Left renal pelvis (tissue), 4 donors: ENCODE data around the gene KIFBP. TPM values are rescaled to one million over a fixed set of nuclear protein-coding genes. Genes with fewer than 3 reads are reported as not detected.
"Not testable (repeated sequence)": the region's sequence is repeated elsewhere in the genome, so short reads cannot be mapped to it uniquely, and the experiment has no call there.

Source experiments
- DNase-seq, 4 donors: peaks; one replicate each; pipeline ENCODE4 v3.0.0-alpha.2; 2013; ENCODE audit warnings: low read depth in 4 of 4, low spot score in 3 of 4
- polyA plus RNA-seq, 4 donors: library from polyadenylated mRNA; unstranded; fragments of 120-200 nt; gene quantifications; one replicate each; pipeline ENCODE4 v1.2.1, GENCODE V29; 2013; ENCODE audit not compliant: insufficient read length in 4 of 4

The KIFBP gene
- polyA plus RNA-seq, 4 donors, result 29.9 to 39.0 (median 36.1) TPM

DNA sequence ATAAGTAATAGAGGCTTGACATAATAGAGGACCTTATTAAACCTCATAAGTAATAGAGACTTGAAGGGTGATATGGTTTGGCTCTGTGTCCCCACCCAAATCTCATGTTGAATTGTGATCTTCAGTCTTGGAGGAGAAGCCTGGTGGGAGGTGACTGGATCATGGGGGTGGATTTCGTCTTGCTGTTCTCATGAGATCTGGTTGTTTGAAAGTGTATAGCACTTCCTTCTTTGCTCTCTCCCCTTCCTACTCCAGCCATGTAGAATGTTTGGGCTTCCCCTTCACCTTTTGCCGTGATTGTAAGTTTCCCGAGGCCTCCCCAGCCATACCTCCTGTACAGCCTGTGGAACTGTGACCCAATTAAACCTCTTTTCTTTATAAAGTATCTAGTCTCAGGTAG is 8.6 kb downstream of the KIFBP start:
- no peak for DNase-seq

DNA sequence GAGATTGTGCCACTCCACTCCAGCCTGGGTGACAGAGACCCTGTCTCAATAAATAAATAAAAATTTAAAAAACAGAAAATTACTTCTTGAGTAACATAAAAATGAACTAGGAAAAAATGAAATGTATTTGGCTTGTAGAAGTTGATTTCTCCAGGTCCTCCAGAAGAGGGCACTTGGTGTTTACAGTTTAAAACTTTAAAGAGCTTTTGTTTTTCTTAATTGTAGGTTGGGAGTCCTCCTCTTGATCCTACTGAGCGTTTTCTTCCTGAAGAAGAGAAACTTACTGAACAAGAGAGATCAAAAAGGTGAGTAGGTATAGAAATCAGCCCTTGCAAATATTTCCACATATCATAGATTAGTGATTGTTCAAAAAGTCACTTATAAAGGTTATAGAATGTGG is 16.2 kb downstream of the KIFBP start:
- no peak for DNase-seq

DNA sequence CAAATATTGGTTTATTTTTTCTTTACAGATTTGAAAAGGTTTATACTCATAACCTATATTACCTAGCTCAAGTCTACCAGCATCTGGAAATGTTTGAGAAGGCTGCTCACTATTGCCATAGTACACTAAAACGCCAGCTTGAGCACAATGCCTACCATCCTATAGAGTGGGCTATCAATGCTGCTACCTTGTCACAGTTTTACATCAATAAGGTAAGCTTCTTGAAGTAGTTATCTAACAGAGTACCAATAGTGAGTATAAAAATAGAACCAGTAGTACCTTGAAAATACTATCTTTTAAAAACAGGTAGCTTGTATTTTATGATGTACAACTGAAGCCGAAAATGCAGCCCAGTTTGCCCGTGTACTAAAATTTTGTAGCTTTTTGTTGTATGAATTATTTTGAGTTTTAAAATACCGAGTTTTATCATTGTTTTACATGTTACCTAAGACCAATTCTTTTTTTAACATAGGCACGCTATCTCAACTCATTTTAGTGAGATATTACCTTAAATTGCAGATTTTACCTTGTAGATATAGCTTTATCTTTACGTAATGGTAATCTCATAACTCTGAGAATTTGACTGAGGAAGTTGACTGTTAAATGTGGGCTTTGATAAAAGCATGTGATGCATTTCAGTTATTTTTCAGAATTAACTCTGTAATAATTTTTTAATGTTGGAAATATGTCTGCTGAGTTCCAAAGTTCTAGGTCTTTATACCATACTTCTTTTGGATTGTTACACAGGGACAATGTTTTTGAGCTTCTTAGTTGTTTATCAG is 17.3 kb downstream of the KIFBP start:
- DNase-seq, result no peak

DNA sequence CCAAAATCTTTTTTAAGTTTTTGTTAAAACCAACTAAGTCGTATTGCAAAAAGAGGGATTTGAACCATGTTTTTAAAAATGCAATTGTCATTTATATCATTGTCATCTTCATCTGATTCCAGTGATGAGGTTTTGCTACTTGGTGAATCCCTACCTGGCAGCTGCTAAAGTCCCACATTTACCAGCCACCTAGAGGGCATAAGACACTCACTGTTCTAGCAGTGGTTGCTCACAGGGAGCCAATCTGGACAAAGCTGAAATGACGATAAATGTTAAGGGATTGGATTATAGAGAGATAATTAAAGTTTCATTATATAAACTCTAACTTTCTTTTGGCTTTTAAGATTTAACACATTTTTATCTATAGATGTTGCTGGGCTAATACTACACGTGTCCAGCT is 18.7 kb downstream of the KIFBP start:
- DNase-seq, result no peak

DNA sequence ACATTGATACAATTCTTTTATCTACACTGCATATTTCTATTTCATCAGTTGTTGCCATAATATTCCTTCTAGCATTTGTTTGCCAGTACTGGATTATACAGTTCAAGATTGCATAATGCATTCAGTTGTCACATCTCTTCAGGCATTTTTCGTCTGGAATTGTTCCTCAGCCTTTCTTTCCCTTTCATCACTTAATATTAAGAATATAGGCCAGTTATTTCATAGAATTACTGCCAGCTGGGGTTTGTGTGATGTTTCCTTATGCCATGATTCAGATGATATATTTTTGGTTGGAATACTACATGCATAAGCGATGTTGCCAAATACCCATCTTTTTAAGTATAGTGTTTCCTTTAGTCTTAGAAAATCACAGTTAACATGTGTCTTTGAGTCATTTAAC is 20.8 kb downstream of the KIFBP start:
- no peak for DNase-seq

DNA sequence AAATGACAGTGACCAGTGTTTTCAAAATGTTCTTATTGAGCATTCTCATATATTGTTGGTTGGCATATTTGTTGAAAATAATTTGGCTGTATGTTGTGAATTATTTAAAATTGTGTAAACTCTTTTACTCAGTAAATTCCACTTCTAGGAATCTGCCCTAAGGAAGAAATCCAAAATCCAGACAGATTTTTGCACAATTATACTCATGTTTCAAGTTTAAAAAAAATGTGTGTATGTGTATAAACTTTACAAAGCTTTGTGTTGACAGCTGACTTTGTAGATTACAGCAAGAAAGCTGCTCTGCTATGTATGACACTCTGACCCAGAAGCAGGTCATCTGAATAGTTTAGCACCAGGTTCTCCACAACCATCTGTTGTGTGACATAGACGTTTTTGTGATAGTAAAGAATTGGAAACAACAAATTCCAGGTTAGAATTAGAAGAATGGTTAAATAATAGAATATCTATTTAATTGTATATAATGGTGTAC is 21.6 kb downstream of the KIFBP start:
- DNase-seq, result no peak

DNA sequence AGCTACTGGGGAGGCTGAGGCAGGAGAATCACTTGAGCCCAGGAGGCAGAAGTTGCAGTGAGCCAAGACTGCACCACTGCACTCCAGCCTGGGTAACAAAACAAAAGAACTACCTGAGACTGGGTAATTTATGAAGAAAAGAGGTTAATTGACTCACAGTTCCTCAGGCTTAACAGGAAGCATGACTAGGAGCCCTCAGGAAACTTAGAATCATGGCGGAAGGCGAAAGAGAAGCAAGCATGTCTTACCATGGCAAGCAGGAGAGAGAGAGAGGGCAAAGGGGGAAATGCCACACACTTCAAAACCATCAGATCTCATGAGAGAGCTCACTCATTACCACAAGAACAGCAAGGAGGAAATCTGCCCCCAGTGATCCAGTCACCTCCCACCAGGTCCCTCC is 24.2 kb downstream of the KIFBP start:
- DNase-seq, result not testable (repeated sequence)

DNA sequence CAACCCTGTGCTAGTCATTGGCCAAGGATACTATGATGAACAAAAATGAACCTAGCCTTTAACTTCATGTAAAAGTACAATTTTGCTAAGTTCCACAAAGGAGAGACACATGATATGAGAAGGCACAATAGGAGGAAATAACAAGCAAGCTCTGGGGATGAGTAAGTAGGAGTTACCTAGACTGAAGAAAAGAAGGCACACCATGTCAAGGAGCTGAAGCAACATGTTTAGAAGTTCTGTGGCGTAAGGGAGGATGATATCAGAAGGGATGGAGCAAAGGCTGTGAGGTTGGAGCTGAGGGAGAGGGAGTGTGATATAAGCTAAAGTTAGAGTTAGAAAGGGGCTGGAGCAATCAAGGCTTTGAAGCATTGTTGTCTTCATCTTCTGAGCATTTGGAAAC is 25.6 kb downstream of the KIFBP start:
- no peak for DNase-seq

DNA sequence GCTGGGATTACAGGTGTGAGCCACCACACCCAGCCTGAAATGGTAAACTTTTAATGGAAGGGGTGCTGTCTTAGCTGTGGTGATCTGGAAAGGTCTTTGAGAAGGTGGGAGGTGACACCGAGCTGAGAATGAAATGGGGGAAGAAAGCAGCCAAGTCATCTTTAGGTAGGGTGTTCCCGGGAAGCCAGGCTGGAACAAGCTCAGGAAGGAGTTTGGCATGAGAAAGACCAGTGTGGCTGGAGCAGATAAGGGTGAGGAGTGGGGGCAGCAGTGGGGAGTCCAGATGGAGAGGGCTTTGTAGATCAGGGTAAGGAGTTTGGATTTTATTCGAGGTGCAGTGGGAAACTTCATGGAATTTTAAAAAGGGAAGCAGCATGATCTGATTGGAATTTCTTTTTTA is 30.0 kb downstream of the KIFBP start:
- no peak for DNase-seq

DNA sequence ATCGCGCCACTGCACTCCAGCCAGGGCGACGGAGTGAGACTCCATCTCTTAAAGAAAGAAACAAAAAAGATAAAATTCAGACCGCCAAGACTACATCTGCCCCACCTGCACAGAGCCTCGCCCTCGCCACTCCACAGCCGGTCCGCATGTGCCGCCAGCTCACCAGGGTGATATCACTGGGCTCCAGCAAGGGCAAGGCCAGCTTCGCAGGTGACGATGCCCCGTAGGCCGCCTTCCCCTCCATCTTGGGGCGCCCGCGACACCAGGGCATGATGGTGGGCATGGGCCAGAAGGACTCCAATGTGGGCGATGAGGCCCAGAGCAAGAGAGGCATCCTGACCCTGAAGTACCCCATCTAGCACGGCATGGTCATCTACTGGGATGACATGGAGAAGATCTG is 34.0 kb downstream of the KIFBP start:
- no peak for DNase-seq

DNA sequence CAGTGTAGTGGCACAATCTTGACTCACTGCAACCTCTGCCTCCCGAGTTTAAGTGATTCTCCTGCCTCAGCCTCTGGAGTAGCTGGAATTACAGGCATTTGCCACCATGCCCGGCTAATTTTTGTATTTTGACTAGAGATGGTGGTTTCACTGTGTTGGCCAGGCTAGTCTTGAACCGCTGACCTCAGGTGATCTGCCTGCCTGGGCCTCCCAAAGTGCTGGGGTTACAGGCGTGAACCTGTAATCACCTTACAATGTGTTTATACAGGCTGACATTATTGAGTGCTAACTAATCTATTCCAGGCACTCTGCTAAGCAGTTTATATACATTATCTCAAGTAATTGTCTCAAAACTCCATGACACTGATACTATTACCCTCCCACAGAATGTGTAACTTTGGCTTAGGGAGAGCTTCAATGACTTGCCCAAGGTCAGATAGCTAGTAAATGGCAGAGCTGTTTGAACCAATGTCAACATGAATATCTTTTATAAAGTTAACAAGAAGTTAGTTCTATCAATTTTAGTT is 36.8 kb downstream of the KIFBP start:
- DNase-seq, result no peak

DNA sequence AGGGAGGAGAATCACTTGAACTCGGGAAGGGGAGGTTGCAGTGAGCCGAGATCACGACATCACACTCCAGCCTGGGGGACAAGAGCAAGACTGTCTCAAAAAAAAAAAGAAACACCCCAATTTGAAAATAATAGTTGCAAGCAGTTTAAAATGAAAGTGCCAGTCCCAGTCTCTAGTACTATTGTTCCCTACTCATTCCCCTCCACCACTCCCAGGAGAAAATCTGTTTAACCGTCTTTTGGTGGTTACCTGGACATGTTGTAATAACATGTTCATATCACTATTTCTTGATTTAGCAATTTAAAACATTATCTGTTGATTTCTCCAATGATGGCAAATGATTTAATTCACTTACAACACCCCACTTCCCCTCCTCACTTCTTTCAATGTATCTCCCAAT is 44.7 kb downstream of the KIFBP start:
- no peak for DNase-seq

DNA sequence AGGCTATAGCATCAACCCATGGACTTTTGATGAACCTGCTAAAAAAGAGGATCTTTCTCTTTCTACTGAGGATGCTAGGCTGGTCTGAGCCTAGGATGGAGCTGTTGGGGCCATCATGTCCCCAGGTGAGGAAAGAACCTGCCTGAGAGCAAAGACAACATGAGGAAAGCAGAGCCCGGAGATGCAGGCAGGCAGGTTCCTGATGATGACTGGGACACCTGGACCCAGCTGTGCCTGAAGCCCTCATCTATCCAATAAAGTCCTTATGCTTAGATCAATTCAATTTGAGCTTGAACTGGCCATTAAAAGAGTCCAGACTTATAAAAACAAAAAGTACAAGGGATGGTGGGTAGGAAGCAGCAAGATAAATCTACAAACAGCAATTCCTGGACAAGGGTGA is 48.9 kb downstream of the KIFBP start:
- no peak for DNase-seq

DNA sequence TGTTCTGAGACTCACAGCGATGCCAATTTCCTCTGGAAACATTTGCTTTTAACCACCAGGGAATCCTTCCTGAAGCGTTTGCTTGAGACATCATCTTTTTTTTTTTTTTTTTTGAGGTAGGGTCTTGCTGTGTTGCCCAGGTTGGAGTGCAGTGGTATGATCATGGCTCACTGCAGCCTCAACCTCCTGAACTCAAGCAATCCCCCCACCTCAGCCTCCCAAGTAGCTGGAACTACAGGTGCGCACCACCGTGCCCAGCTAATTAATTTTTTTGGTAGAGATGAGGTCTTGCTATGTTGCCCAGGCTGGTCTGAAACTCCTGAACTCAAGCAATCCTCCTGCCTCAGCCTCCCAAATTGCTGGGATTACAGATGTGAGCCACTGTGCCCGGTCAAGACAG is 52.3 kb downstream of the KIFBP start:
- not testable (repeated sequence) for DNase-seq

DNA sequence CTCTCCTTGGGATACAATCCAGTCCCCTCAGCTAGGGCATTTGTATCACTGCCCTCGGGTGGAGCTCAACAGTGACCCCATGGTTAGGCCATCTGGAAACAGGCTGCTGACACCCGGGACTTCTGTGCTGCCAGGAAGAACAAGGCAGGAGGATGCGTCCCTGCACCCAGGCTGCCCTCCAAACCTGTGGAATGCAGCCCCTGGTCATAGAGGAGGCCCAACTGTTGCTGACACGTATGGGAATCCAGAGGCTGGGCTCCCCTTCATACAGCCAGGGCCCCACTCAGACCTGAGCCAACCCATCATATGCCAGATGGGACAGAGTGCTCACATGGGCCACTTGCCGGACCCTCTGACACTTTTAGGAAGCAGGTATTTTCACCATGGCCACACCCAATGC is 53.8 kb downstream of the KIFBP start:
- no peak for DNase-seq

DNA sequence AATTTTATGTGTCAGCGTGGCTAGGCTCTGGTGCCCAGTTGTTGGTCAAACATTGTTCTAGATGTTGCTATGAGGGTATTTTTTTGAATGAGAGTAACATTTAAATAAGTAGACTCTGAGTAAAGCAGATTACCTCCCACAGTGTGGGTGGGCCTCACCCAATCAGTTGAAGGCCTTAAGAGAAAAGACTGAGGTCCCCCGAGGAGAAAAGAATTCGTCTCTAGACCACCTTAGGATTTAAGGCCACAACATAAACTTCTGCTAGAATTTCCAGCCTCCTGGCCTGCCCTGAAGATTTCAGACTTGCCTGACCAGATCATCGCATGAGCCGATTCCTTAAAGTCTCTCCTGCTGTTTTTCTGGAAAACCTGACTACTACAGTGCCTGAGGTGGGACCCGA is 54.2 kb downstream of the KIFBP start:
- no peak for DNase-seq

DNA sequence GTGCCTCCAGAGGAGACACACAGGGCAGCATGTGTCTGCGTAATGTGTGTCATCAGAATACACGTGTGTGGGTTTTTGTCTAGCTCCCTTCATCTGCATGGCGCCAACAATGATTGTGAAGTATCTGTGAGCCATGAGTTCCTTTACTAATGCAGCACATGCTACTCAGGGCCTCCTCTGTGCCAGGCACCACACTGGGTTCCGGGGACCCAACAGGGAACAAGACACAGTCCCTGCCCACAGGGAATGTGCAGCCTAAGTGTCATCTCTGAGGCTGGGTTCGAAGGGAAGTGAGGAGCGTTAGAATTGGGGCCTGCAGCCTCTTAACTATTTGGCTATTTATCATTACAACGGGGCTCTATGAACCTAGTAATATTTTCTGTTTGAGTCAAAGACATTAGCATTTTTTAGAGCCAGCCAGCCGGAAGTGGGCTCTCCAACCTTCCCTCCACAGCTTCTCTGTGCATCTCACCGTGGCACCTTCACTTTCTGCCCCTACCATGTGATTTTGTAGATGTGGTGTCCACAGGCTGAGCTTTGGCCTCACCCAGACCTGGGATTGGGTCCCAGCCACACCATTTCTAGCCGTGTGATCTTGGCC is 55.4 kb downstream of the KIFBP start:
- no peak for DNase-seq

DNA sequence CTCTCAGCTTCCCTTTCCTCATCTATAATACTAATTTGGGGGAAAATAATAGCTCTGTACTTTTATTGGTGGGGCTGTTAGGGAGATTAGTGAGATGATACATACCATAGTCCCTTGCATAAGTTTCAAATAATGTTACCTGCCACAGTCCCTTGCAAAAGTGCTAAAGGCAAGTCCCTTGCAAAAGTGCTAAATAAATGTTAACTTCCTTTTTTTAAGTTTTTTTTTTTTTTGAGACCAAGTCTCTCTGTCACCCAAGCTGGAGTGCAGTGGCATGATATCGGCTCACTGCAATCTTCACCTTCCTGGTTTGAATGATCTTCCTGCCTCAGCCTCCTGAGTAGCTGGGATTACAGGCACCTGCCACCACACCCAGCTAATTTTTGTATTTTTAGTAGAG is 55.9 kb downstream of the KIFBP start:
- no peak for DNase-seq

DNA sequence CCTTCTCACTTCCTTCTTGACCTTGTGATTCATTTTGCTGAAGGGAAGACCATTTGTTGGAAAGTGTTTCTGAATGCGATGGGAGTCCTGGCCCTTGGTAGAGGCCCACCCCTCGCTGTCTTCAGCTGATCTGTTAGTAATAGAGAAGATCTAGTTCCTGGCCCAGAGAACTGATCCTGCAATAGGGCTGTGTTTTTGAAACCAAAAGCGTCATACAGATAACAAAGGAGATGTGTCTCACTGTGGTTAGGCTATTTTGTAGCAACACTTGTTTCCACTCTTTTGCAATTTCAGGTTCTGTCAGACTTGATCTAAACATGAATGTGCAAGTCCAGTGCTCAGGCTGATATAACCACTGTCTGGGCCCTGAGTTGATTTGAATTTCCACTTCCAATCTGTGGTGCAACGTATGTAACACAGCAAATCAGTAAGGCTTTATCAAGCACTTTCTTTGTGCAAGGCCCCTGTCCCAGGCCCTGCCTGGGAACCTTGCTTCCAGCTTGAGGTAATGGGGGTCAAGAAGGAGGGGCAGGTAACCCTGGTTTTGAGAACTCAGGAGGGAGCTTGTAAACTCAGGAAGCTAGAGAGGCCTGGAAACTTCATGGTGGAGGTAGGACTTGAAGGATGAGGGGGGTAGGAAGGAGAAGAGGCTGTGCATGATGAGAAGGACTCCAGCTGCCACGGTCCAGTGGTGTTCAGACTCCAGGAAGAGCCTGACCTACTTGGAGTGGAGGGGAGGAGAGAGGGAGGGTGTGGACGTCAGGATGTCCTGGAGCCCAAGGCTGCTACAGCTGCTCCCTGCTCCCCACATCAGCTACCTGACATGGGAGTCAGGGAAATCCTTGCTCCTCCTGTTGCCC is 57.1 kb downstream of the KIFBP start:
- no peak for DNase-seq

DNA sequence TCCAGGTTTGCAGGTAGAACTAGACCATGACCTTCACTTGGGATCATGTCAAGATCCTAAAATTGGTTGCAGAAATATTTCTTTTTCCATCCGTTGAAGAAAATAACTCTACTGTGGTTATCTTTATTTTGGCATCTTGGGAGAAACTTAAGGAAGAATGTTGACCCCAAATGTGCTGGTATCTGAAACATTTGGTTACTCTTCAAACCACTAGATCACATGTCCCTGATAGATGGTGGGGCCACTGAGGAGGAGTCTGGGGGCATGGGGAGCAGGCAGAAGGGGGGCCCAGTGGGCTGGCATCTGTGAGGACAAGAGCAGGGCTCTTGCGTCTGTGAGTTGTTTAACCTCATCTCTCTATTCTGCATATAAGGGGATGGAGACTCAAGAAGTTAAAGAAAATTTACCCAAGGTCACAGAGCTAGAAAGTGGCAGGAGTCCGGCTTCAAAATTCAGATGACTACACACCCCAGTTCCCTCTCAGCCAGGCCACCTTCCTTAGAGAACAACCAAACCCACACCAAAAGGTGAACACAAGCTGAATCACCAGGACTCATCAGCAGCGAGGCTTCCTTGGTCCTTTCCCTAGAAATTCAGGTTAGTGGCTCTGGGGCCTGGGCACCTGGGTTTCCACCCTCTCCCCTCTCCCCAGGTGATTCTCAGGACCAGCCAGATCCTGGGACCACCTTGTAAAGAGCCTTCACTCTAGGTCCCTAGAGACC is 58.7 kb downstream of the KIFBP start:
- no peak for DNase-seq

DNA sequence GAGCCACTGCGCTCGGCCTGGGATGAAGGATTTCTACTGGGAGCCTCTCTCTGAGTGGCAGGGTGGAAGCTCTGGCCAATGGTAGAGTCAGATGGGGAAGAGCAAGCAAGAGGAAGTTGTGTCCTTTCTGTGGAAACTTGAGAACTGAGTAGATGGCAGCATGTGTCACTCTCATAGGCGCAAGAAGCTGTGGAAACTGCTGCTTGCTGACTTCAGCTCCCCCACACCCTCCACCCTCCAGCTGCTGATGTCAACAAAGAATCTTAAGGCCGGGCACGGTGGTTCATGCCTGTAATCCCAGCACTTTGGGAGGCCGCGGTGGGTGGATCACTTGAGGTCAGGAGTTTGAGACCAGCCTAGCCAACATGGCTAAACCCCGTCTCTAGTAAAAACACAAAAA is 59.5 kb downstream of the KIFBP start:
- no peak for DNase-seq
